HFF-Myc (cell line): ENCODE measurements around the gene BEST2.
"Not testable (repeated sequence)": the region's sequence is repeated elsewhere in the genome, so short reads cannot be mapped to it uniquely, and the experiment has no call there.

Source experiments
- DNase-seq: peaks from one replicate; pipeline ENCODE4 v3.0.0-alpha.2; 2011; ENCODE audit warnings: low read depth; ENCODE audit errors: extremely low read depth
- H3K4me3 ChIP-seq: replicated peaks from 2 replicates; pipeline ENCODE4 v1.5.1; 2011; ENCODE audit warnings: low read depth, mild to moderate bottlenecking, control low read depth, low read length
- TF ChIP-seq, protein P1 (sequence below): IDR thresholded peaks from 2 replicates; pipeline ENCODE4 v1.5.1; 2012; ENCODE audit warnings: mild to moderate bottlenecking, low read depth, low read length, control low read depth; ENCODE audit errors: missing control alignments

The BEST2 gene

DNA sequence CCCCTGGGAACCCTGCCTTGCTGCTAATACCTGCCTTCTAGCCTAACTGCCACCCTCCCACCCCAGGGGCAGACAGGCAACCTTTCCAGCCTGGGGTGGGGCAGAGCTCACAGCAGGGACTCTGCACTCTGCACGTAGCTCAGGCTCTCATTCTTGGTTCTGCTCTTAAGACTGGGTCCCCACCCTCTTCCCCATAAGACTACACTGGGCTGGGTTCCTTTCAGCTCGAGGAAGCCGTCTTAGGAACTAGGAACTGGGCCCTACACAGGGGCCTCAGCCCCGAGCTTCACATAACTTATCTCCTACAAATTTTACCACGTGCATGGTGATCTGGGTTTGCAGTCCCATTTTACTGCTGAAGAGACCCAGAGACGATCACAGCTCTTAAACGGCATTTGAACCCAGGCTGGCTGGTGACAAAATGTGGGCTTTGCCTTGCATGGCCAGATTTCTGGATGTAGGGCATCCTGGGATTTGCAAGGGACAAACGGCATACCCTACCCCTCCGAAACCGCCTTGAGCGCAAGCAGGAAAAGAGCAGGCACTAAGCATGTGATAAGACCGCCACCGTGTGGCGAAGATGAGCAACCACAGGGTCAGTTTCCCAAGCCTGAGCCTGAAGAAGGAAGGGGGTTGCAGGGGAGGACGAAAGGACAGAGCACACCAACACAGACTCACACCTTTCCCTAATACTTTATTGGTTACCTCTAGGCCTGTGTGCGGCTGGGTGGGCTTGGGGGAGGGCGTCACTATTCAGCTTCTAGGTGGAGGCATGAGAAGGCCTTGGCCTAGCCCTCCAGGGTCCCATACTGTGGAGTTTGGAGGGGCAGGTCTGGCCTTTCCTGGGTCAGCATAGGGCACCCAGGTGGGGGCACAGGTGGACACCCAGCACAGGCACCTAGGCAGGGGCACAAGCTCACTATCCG is 44.8 kb downstream of the BEST2 start:
- no peak for DNase-seq
- H3K4me3 ChIP-seq = no peak overlapping the region
- TF ChIP-seq, protein P1, sequence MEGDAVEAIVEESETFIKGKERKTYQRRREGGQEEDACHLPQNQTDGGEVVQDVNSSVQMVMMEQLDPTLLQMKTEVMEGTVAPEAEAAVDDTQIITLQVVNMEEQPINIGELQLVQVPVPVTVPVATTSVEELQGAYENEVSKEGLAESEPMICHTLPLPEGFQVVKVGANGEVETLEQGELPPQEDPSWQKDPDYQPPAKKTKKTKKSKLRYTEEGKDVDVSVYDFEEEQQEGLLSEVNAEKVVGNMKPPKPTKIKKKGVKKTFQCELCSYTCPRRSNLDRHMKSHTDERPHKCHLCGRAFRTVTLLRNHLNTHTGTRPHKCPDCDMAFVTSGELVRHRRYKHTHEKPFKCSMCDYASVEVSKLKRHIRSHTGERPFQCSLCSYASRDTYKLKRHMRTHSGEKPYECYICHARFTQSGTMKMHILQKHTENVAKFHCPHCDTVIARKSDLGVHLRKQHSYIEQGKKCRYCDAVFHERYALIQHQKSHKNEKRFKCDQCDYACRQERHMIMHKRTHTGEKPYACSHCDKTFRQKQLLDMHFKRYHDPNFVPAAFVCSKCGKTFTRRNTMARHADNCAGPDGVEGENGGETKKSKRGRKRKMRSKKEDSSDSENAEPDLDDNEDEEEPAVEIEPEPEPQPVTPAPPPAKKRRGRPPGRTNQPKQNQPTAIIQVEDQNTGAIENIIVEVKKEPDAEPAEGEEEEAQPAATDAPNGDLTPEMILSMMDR = peak; percentile 89

DNA sequence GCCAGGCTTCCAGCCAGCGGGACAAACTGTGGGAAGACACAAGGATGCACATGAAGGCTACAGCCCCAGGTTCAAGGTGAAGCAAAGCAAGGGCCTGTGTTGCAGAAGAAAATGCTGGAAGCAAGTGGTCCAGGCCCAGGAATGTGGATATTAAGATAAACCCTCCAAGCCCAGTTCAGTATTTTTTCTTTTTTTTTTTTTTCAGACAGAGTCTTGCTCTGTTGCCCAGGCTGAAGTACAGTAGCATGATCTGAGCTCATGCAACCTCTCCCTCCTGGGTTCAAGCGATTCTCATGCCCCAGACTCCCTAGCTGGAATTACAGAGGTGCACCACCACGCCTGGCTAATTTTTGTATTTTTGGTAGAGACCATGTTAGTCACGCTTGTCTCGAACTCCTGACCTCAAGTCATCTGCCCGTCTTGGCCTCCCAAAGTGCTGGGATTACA is 45.6 kb downstream of the BEST2 start:
- no peak for DNase-seq
- H3K4me3 ChIP-seq = no peak overlapping the region
- TF ChIP-seq, protein P1 = no peak

DNA sequence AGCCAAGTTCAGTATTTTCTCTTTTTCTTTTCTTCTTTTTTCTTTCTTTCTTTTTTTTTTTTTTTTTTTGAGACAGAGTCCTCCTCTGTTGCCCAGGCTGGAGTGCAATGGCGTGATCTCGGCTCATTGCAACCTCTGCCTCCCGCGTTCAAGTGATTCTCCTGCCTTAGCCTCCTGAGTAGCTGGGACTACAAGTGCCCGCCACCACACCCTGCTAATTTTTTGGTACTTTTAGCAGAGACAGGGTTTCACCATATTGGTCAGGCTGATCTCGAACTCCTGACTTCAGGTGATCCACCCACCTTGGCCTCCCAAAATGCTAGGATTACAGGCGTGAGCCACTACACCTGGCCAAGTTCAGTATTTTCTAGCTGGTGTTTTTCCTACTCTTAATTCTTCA is 46.0 kb downstream of the BEST2 start:
- not testable (repeated sequence) for H3K4me3 ChIP-seq, DNase-seq

DNA sequence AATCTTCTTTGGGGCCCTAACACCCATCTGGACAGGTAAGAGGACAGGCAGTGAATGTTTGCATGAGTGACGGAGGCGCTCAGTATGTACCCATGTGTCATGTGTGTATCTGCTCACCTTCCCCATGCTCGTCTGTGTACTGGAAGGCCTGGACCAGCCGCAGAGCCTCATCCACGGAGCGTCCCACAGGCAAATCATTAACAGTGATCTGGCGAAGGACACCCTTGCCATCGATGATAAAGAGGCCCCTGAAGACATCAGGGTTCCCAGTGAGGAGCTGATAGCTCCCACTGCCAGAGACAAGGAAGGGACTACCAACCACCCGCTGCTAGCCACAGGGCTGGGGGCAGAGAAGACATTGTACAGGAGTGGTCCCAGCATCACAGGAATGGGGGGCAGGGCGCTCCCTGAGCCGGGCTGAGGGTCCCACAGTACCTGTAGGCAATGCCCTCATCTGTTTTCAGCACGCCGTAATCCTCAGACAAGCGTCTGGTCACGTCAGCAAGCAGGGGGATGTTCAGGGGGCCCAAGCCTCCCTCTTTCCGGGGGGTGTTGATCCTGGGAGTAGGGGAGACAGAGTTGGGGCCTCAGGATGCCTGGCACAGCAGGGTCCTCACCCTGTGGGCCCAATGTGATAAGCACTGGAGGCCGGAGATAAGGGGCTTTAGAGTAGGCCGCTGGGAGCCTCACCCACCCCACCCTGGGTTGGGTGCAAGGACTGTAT is 48.3 kb downstream of the BEST2 start:
- no peak for DNase-seq
- TF ChIP-seq, protein P1 = no peak
- H3K4me3 ChIP-seq = peak overlapping the region; percentile 98

DNA sequence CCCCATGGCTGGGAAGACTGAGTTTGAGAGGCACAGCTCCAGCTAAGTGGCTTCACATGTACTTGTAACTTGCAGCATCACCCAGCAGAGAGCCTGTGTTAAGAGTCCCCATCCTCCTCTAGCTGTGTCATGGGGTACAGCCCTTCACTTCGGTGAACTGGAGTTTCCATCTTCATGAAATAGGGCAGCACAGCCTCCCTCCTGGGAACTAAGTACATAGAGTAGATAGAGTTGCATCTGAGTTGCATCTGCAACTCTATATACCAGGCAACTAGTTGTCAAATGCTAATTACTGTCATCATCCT is 48.8 kb downstream of the BEST2 start:
- TF ChIP-seq, protein P1 = no peak
- no peak for DNase-seq
- H3K4me3 ChIP-seq = peak overlapping the region; percentile 98

DNA sequence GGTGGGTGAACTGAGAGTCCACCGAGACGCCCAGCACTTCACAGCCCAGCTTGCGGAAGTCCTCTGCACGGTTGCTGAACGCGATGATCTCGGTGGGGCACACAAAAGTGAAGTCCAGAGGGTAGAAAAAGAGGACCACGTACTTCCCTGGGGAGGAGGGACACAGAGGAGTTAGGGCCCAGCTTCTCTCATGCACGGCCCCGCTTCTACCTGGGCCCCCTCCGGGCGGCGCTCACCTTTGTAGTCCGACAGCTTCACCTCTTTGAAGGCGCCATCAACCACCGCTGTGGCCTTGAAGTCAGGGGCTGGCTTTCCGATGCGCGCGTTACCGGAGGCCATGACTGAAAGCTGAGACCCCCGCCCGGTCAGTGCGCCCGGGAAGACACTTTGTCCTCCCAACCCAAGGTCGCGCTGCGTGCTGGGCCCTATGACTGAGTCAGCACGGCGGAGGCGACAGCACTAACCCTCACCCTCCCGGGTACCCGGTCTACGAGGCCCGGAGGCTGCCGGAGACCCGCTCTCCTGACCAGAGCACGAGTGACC is 49.4 kb downstream of the BEST2 start:
- peak overlapping the region; percentile 98 for H3K4me3 ChIP-seq
- TF ChIP-seq, protein P1 = no peak
- DNase-seq = no peak
